K562 (cell line): ENCODE data around the gene STARD13. TPM values are rescaled to one million over a fixed set of nuclear protein-coding genes. Genes with fewer than 3 reads are reported as not detected.

Source experiments
- ATAC-seq: fragments of 200-7000 bp; cut with Tn5 transposase; 3 replicates; pipeline ENCODE4 v1.9.1; 2020; ENCODE audit warnings: moderate library complexity
- BruUV-seq: library from RNA; stranded (reverse); fragments of 400-500 nt; replicated peaks from 2 replicates; lab custom pipeline; 2021; lab: Mats Ljungman, UMichigan
- CTCF ChIA-PET: fragments of 300-600 bp; formaldehyde crosslinking; extraction: SDS; loops from one replicate; lab custom pipeline; 2021; ENCODE audit warnings: low intra/inter-chr PET ratio; lab: Yijun Ruan, JAX
- POLR2A ChIA-PET: fragments of 300-600, 350-650 bp; sonication (Branson Sonifier 250); formaldehyde crosslinking; extraction: SDS; loops from one replicate; lab custom pipeline; 2021; ENCODE audit warnings: antibody characterized with exemption, inconsistent platforms; lab: Yijun Ruan, JAX
- DNase-seq, 4 experiments: peaks; one replicate each; pipeline versions ENCODE4 v3.0.0 to v3.0.0-alpha.2; 2011 to 2018; ENCODE audit warnings: low spot score in 3 of 4, mixed read lengths in 3 of 4; ENCODE audit errors: extremely low read depth in 1 of 4
- FAIRE-seq: peaks from 2 replicates; lab custom pipeline; 2011; peaks lifted over from hg19 to GRCh38; lab: Jason Lieb, UNC
- H2AFZ ChIP-seq: 2 replicates; pipeline ENCODE4 v1.6.0; 2011; ENCODE audit warnings: low read depth, low read length, control low read depth, inconsistent platforms
- H3K27ac ChIP-seq: fragments of 200-600 bp; 3 replicates; pipeline ENCODE4 v1.8.0; 2011; ENCODE audit warnings: low read depth, mild to moderate bottlenecking, control low read depth, inconsistent platforms, low read length, moderate library complexity, mixed read lengths; ENCODE audit errors: extremely low read depth
- H3K27me3 ChIP-seq, 2 experiments: fragments of 300-600 bp in 1 of 2; 2 replicates in 1 of 2; 3 replicates in 1 of 2; pipeline versions ENCODE4 v1.6.0 to v1.8.0; 2011; ENCODE audit warnings: inconsistent platforms in 2 of 2, low read length in 2 of 2, mild to moderate bottlenecking in 1 of 2, mixed read lengths in 1 of 2, moderate library complexity in 1 of 2; ENCODE audit not compliant: control insufficient read depth in 2 of 2, insufficient read depth in 2 of 2
- H3K36me3 ChIP-seq: fragments of 300-600 bp; 3 replicates; pipeline ENCODE4 v1.8.0; 2011; ENCODE audit warnings: mild to moderate bottlenecking, low read length, inconsistent platforms; ENCODE audit not compliant: control insufficient read depth, insufficient read depth
- H3K4me1 ChIP-seq, 2 experiments: fragments of 200-600 bp in 1 of 2; replicated peaks in 1 of 2; 2 replicates in 1 of 2; 3 replicates in 1 of 2; pipeline versions ENCODE4 v1.5.1 to v1.8.0; 2011; ENCODE audit warnings: inconsistent platforms in 2 of 2, low read length in 2 of 2, mild to moderate bottlenecking in 1 of 2, mixed read lengths in 1 of 2, moderate library complexity in 1 of 2; ENCODE audit not compliant: control insufficient read depth in 2 of 2, insufficient read depth in 2 of 2
- H3K4me2 ChIP-seq: 2 replicates; pipeline ENCODE4 v1.6.1; 2011; ENCODE audit warnings: low read length, control low read depth, inconsistent platforms, mixed read lengths; ENCODE audit not compliant: insufficient read depth
- H3K4me3 ChIP-seq: fragments of 200-600 bp; sonication (generic), shearing (Covaris generic); 2 replicates; pipeline ENCODE4 v1.5.1; 2016; ENCODE audit warnings: control low read depth, inconsistent platforms
- H3K79me2 ChIP-seq: fragments of 200-600 bp; 3 replicates; pipeline ENCODE4 v1.8.0; 2011; ENCODE audit warnings: low read length, inconsistent platforms; ENCODE audit not compliant: control insufficient read depth, insufficient read depth
- H3K9ac ChIP-seq, 2 experiments: 2 replicates each; pipeline versions ENCODE4 v1.6.0 to v1.6.1; 2011; ENCODE audit warnings: low read depth in 2 of 2, low read length in 2 of 2, control low read depth in 1 of 2, inconsistent platforms in 1 of 2, mild to moderate bottlenecking in 1 of 2, mixed read lengths in 1 of 2; ENCODE audit not compliant: insufficient read depth in 1 of 2
- H3K9me1 ChIP-seq: one replicate; pipeline ENCODE4 v1.6.0; 2011; ENCODE audit warnings: inconsistent platforms, mild to moderate bottlenecking, low read length, moderate library complexity; ENCODE audit not compliant: control insufficient read depth, insufficient read depth
- H3K9me3 ChIP-seq: replicated peaks from 2 replicates; pipeline ENCODE4 v1.5.1; 2011; ENCODE audit warnings: low read depth, low read length, inconsistent platforms; ENCODE audit not compliant: control insufficient read depth, insufficient read depth
- H4K20me1 ChIP-seq: replicated peaks from 2 replicates; pipeline ENCODE4 v1.6.1; 2011; ENCODE audit warnings: low read length, inconsistent platforms, mixed read lengths; ENCODE audit not compliant: control insufficient read depth, insufficient read depth
- BMI1 ChIP-seq: fragments of 150-350 bp; IDR thresholded peaks from 2 replicates; pipeline ENCODE4 v1.6.1; 2014; ENCODE audit warnings: low read length
- CBX1 ChIP-seq: sonication (generic); IDR thresholded peaks from 2 replicates; pipeline ENCODE4 v1.6.1; 2016; ENCODE audit warnings: antibody characterized with exemption, low read depth, mild to moderate bottlenecking
- CREB3 ChIP-seq: fragments of 450-650 bp; conservative IDR thresholded peaks from 2 replicates; pipeline ENCODE4 v1.6.1; 2016; ENCODE audit warnings: missing genetic modification characterization, low read depth, mild to moderate bottlenecking, missing compliant biosample characterization, moderate library complexity
- E2F4 ChIP-seq: sonication (generic); formaldehyde crosslinking; IDR thresholded peaks from 2 replicates; pipeline ENCODE4 v1.8.0; 2022; ENCODE audit warnings: mild to moderate bottlenecking, low read depth, missing genetic modification reagents
- E2F5 ChIP-seq: sonication (generic); formaldehyde crosslinking; IDR thresholded peaks from 2 replicates; pipeline ENCODE4 v1.8.0; 2022; ENCODE audit warnings: mild to moderate bottlenecking, missing genetic modification reagents
- GABPA ChIP-seq: fragments of 200-800 bp; sonication (Bioruptor generic); conservative IDR thresholded peaks from 2 replicates; pipeline ENCODE4 v1.6.1; 2016; ENCODE audit warnings: low read depth, missing genetic modification characterization, missing compliant biosample characterization
- KLF1 ChIP-seq: fragments of 450-650 bp; IDR thresholded peaks from 2 replicates; pipeline ENCODE4 v1.6.1; 2016; ENCODE audit warnings: missing genetic modification characterization, missing compliant biosample characterization
- MTA3 ChIP-seq: fragments of 450-650 bp; formaldehyde crosslinking; IDR thresholded peaks from 2 replicates; pipeline ENCODE4 v1.6.1; 2017; ENCODE audit warnings: mild to moderate bottlenecking, borderline replicate concordance
- NCOR1 ChIP-seq: fragments of 450-650 bp; IDR thresholded peaks from 2 replicates; pipeline ENCODE4 v1.6.1; 2016; ENCODE audit warnings: mild to moderate bottlenecking, moderate library complexity
- NONO ChIP-seq, 2 experiments: fragments of 200-400 bp in 1 of 2; fragments of 450-650 bp in 1 of 2; formaldehyde crosslinking in 1 of 2; IDR thresholded peaks; 2 replicates each; pipeline ENCODE4 v1.6.1; 2017; ENCODE audit warnings: low read depth in 2 of 2, mild to moderate bottlenecking in 2 of 2, moderate library complexity in 2 of 2, low read length in 1 of 2
- PCBP2 ChIP-seq: fragments of 200-400 bp; formaldehyde crosslinking; IDR thresholded peaks from 2 replicates; pipeline ENCODE4 v1.6.1; 2018; ENCODE audit warnings: low read length, low read depth, mild to moderate bottlenecking, moderate library complexity; ENCODE audit not compliant: poor library complexity, severe bottlenecking
- PHB ChIP-seq: fragments of 250-450 bp; sonication (Bioruptor Pico); IDR thresholded peaks from 2 replicates; pipeline ENCODE4 v1.5.0; 2021
- RBFOX2 ChIP-seq: fragments of 200-400 bp; formaldehyde crosslinking; IDR thresholded peaks from 2 replicates; pipeline ENCODE4 v1.6.1; 2017; ENCODE audit warnings: low read depth, mild to moderate bottlenecking, low read length, moderate library complexity
- SRSF1 ChIP-seq: fragments of 200-400 bp; formaldehyde crosslinking; IDR thresholded peaks from 2 replicates; pipeline ENCODE4 v1.6.1; 2017; ENCODE audit warnings: mild to moderate bottlenecking, low read depth, low read length, moderate library complexity
- ZMIZ1 ChIP-seq, 2 experiments: fragments of 150-350 bp in 1 of 2; IDR thresholded peaks; 2 replicates each; pipeline ENCODE4 v1.6.1; 2012 to 2016; ENCODE audit warnings: low read depth in 2 of 2, low read length in 2 of 2, mild to moderate bottlenecking in 1 of 2, moderate library complexity in 1 of 2
- ZNF780A ChIP-seq: fragments of 250-450 bp; sonication (Bioruptor Pico); IDR thresholded peaks from 2 replicates; pipeline ENCODE4 v1.5.0; 2021; ENCODE audit warnings: mild to moderate bottlenecking
- WGBS: fragments of 100-300 bp; shearing (Covaris generic); methylation state at CpG from one replicate; pipeline ENCODE4 v1.1.6; 2016; ENCODE audit warnings: low coverage, mixed read lengths; ENCODE audit not compliant: insufficient coverage; ENCODE audit errors: missing lambda C conversion rate; 5-methylcytosine and 5-hydroxymethylcytosine counted together
- in situ Hi-C: fragments of 300-500 bp; cut with MboI; formaldehyde crosslinking; loops from 4 replicates; pipeline ENCODE4 v1.15.0; 2018; ENCODE audit warnings: inconsistent platforms, mixed read lengths
- intact Hi-C: fragments of 100-400 bp; cut with micrococcal nuclease; formaldehyde crosslinking; loops from 2 replicates; pipeline ENCODE4 v1.14.2; 2022
- polyA plus RNA-seq, 8 experiments: library from polyadenylated mRNA; depleted of rRNA in 4 of 8; stranded (reverse) in 5 of 8; unstranded in 3 of 8; fragments of >200 nt; fragmentation: Nextera tagmentation in 2 of 8; fragmentation: Illumina TruSeq in 1 of 8; extraction: Ambion mirVana in 2 of 8; extraction: Trizol in 1 of 8; gene quantifications; 2 replicates each; pipeline versions ENCODE4 v1.2.1 to v1.2.3, GENCODE V29; 2011 to 2014; ENCODE audit warnings: inconsistent platforms in 1 of 8, missing spikeins in 1 of 8
- total RNA-seq, 7 experiments: library from RNA; depleted of rRNA in 6 of 7; stranded (reverse); fragments of >200 nt in 6 of 7; fragmentation: Illumina TruSeq in 2 of 7; extraction: Trizol in 2 of 7; gene quantifications; 2 replicates each; pipeline versions ENCODE4 v1.2.1 to v1.2.3, GENCODE V29; 2011 to 2021; ENCODE audit warnings: low replicate concordance in 1 of 7

STARD13 gene
- total and polyA plus RNA-seq, 9 of the 15 experiments (the other 6 are each of a cell fraction or from before 2014, with no cell fraction given), result 0.11 TPM; not detected in 8

- Histone ChIP-seq H3K27ac (no peak overlapping the region), H4K20me1 (no peaks in the 10 kb centered on the region), H3K4me3 (no peak overlapping the region), H3K36me3 (no peaks in the 10 kb centered on the region), H3K9me3 (no peaks in the 10 kb centered on the region), H3K79me2 (no peaks in the 10 kb centered on the region), H3K9ac (no peak overlapping the region), H3K4me2 (no peak overlapping the region), H2AFZ (no peak overlapping the region), H3K9me1 (no peaks in the 10 kb centered on the region), H3K27me3 (no peaks in the 10 kb centered on the region), H3K4me1 (no peaks in the 10 kb centered on the region)
- POLR2A ChIA-PET, result interaction anchor here (1.0 kb wide), 1 partner anchor 10 kb away, joined by 3 read pairs; no protein-coding TSS in a partner anchor
- 0% methylated on average over 3 of the region's 3 CpGs for WGBS
- in situ Hi-C loops, result loop anchor here (25.0 kb wide), 1 partner anchor 488 kb away; no protein-coding TSS in a partner anchor
- intact Hi-C loops, result loop anchor here (5.0 kb wide), 1 partner anchor 498 kb away; no protein-coding TSS in a partner anchor
- CTCF ChIA-PET, result no interaction called here
- FAIRE-seq, result no peak
- no peak for ATAC-seq
- BruUV-seq, result no TSS peak
- DNase-seq, result no peak
- TF ChIP-seq CBX1 (no peak), PCBP2 (no peak), KLF1 (no peak), E2F4 (no peak), NCOR1 (no peak), NONO (IDR thresholded peaks at IDR 0.05; ENCODE audit: low read depth in 2 of 2, low read length in 1 of 2) (no peak), RBFOX2 (no peak), ZNF780A (no peak), CREB3 (no peak), SRSF1 (no peak), PHB (CRISPR knock-in tag) (no peak), MTA3 (no peak), GABPA (tag) (no peak), ZMIZ1 (IDR thresholded peaks at IDR 0.05; ENCODE audit: low read depth in 2 of 2, low read length in 2 of 2) (no peak), BMI1 (no peak), E2F5 (CRISPR knock-in tag) (no peak)
Measured at GRCh38 chr13:33224686-33225085, 60.9 kb downstream of the STARD13 start.
